NCI-H526 treated with DMSO at 0.1 percent for 48 hours (cell line): ENCODE results near the gene OR4C45.
"Not testable (repeated sequence)": the region's sequence is repeated elsewhere in the genome, so short reads cannot be mapped to it uniquely, and the experiment has no call there.

Source experiments
- DNase-seq: peaks from one replicate; lab custom pipeline; 2025; lab: John Stamatoyannopoulos, UW

The OR4C45 gene

DNA sequence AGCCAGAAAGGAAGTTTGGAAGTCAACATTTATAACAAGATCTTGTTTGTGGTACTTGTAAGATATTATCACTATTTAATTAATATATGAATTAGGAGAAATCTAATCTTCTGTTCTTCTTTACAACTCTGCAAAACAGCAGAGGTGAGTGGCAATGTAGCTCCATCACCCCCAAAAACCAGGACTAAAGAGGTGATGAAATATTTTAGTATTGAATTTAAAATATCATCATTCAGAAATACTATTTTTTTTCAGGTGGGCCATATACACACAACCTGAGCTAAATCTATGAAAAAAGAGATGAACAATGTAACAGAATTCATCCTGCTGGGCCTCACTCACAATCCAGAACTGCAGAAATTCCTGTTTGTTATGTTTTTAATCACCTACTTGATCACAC, at the start of gene OR4C45:
OR4C45 (plus strand) TSS at position 301 of the 400 bp plus-strand sequence.
- DNase-seq = no peak

DNA sequence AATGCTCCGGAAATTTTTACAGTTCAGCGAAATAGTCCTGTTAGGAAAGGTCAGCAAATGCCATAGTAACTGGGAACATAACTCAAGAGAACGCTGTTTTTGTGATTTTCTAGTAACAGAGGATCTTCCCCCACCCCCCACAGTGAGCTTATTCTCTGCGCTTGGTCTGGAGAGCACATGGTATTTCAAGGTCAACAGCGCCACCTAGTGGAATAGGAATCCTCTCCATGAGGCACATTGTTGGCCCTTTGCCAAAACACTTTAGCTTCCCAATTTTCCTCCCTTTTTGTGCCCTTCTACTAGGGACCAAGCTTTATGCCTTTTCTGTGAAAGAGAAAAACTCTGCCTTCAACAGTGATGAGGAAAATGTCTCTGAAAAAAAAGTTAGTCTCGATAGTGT, 37.1 kb upstream of the OR4C45 start:
- peak; percentile 35 for DNase-seq

GRCh38 chr11:50030193-50030592, 2.5 kb upstream of the OR4C45 start:
- DNase-seq = no peak

GRCh38 chr11:50036239-50036638, 3.6 kb downstream of the OR4C45 start:
- DNase-seq = not testable (repeated sequence)

DNA sequence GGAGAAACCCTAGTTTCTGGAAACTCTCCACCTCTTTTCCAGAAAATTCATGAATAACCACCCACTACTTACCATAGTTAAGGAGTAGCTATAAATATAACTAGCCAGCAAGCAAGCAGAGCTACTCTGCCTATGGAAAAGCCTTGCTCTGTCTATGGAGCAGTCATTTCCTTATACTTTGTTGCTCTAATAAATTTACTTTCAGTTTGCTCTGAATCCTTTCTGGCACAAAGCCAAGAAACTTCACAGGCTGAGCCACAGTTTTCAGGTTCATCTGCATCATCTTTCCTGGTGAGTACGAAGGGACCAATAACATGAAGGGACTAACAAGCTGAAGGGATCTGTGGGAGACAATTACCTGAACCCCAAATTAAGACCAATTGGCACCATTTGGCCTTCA, 4.6 kb downstream of the OR4C45 start:
- no peak for DNase-seq

GRCh38 chr11:50044647-50045046, 12.0 kb downstream of the OR4C45 start:
- no peak for DNase-seq

- not testable (repeated sequence) for DNase-seq
These were observed 30.4 kb downstream of the OR4C45 start for GRCh38 chr11:50063056-50063455.

- no peak for DNase-seq
These were observed 37.7 kb downstream of the OR4C45 start for GRCh38 chr11:50070389-50070788.

GRCh38 chr11:50071584-50072225, 39.0 kb downstream of the OR4C45 start:
- no peak for DNase-seq

DNA sequence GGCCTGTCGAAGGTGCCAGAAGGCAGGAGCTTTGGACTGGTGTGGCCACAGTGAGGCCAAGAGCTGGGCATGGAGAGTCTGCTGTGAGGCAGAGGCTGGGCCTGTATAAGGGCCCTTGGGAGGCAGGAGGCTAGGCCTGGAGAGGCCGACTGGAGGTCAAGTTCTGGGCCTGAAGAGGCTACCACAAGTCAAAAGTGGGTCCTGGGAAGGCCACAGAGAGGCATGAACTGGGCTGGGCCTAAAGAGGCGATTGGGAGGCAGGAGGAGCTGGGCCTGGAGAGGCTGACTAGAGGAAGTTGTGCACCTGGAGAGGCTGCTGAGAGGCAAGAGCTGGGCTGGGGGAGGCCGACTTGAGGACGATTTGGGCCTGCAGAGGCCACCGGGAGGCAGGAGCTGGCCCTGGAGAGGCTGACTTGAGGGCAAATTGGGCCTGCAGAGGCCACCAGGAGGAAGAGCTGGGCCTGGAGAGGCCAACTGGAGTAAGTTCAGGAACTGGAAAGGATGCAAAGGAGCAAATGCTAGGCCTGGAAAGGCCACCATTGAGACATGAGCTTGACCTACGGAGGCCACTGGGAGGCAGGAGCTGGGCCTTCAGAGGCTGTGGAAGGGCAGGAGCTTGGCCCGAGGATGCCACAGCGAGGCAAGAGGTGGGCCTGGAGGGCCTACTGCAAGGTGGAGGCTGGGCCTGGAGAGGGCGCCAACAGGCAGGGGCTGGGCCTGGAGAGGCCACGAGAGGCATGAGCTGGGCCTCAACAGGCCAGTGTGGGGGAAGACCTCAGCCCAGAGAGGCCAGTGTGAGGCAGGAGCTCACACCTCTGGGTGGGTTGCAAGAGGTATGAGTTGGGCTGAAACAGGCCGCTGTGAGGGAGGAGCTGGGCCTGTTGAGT, 39.8 kb downstream of the OR4C45 start:
- DNase-seq = no peak

DNA sequence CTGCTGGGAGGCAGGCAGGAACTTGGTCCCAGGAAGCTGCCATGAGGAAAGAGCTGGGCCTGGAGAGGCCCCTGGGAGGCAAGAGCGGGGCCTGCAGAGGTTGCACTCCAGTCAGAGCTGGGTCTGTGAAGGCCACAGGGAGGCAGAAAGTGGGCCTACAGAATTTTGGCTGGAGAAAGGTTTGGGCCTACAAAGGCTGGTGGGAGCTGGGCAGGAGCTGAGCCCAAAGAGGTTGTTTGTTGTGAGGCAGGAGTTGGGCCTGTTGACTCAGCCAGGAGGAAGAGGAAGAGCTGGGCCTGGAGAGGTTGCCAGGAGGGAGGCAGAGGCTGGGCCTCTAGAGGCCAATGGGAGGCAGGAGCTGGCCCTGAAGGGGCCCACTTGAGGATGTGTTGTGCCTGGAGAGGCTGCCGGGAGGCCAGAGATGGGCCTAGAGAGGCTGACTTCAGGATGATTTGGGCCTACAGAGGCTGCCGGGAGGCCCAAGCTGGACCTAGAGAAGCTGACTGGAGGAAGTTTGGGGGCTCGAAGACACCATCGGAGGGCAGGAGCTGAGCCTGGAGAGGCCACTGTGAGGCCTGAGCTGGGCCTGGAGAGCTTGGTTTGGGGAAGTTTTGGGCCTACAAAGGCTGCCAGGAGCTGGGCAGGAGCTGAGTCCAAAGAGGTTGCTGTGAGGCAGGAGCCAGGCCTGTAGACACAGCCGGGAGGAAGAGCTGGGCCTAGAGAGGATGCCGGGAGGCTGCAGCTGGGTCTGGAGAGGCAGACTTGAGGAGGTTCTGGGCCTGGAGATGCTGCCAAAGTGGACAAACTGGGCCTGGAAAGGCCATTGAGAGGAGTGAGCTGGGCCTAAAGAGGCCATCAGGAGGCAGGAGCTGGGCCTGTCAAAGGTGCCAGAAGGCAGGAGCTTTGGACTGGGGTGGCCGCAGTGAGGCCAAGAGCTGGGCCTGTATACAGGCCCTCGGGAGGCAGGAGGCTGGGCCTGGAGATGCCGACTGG, 40.7 kb downstream of the OR4C45 start:
- no peak for DNase-seq

GRCh38 chr11:50074161-50074560, 41.5 kb downstream of the OR4C45 start:
- no peak for DNase-seq

GRCh38 chr11:50075856-50076255, 43.2 kb downstream of the OR4C45 start:
- no peak for DNase-seq

DNA sequence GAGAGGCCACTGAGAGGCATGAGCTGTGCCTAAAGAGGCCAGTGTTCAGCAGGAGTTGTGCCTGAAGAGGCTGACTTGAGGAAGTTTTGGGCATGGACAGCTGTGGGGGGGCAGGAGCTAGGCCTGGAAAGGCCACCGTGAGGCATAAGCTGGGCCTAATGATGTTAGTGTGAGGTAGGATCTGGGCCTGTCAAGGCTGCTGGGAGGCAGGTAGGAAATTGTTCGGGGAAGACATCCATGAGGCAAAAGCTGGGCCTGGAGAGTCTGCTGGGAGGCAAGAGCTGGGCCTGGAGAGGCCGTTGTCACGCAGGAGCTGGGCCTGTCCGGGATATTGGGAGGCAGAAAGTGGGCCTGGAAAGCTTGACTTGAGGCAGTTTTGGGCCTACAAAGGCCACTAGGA, 44.9 kb downstream of the OR4C45 start:
- DNase-seq = no peak

DNA sequence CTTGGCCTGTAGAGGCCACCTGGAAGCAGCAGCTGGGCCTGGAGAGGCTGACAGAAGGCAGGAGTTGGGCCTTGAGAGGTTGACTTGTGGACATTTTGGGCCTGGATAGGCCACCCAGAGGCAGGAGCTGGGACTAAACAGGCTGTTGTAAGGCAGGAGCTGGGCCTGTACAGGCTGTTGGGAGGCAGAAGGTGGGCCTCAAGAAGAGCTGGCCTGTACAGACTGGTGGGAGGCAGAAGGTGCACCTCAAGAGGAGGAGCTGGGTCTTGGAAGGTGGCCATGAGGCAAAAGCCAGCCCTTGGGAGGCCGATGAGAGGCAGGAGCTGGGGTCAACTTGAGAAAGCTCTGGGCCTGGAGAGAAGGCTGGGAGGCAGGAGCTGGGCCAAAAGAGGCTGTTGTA, 45.3 kb downstream of the OR4C45 start:
- no peak for DNase-seq

DNA sequence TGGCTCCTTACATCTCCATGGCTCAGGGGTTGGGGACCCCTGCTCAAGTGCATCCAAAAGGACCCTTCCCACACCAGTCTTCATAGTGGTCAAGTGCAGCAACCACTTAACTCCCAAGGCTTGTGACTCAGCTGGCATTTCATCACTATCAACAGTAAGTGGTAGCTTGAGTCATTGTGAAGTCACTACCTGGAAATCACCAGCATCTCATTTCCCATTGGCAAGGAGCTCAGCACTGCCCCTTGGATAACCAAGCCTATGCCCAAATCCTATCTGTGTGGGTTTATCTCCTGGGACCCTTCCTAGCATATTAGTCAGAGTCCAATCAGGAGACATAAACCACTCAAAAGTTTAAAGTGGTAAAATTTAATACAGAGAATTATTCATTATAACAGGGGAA, 46.3 kb downstream of the OR4C45 start:
- DNase-seq = not testable (repeated sequence)

DNA sequence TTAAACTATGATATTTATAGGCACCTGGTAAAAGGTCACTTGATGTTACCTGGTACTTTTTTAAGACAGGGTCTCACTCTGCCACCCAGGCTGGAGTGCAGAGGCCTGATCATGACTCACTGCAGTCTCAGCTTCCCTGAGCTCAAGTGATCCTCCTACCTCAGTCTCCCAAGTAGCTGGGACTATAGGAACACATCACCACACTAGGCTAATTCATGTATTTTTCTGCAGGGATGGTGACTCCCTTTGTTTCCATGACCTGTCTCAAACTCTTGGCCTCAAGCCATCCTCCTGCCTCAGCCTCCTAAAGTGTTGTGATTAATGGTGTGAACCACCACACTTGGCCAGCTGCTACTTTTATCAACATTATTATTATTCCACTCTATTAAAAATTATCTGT, 47.6 kb downstream of the OR4C45 start:
- DNase-seq = no peak
